Fibroblast of lung (primary cell): Measurements from ENCODE around the gene PGM5.

ENCODE experiments used
- CTCF ChIP-seq, 2 donors: IDR thresholded peaks in 1 of 2; conservative IDR thresholded peaks in 1 of 2; 1 replicate in 1 of 2; 2 replicates in 1 of 2; pipeline ENCODE4 v1.5.1; 2011 to 2012; ENCODE audit warnings: low read length in 2 of 2, control low read depth in 1 of 2, inconsistent platforms in 1 of 2, low read depth in 1 of 2, mild to moderate bottlenecking in 1 of 2
- EZH2 ChIP-seq: IDR thresholded peaks from 2 replicates; pipeline ENCODE4 v1.5.1; 2012; ENCODE audit warnings: low read length, control low read depth, mild to moderate bottlenecking; ENCODE audit errors: missing control alignments

- TF ChIP-seq CTCF (conservative IDR thresholded peaks at IDR 0.05 in 1 of 2, IDR thresholded peaks at IDR 0.05 in 1 of 2; ENCODE audit: low read depth in 1 of 2, low read length in 2 of 2) (no peak), EZH2 (no peak)
Measured at GRCh38 chr9:68515326-68516017, 159.1 kb downstream of the PGM5 start.
